HG03442 (cell line): ENCODE results near the gene PNMA8B.

ENCODE experiments used
- ATAC-seq: cut with Tn5 transposase; IDR thresholded peaks from one replicate; pipeline ENCODE4 v1.9.1; 2021; ENCODE audit warnings: mild to moderate bottlenecking, moderate library complexity; ENCODE audit not compliant: unreplicated experiment

PNMA8B gene

GRCh38 chr19:46460055-46460454 is 35.6 kb downstream of the PNMA8B start:
- ATAC-seq, result no peak

DNA sequence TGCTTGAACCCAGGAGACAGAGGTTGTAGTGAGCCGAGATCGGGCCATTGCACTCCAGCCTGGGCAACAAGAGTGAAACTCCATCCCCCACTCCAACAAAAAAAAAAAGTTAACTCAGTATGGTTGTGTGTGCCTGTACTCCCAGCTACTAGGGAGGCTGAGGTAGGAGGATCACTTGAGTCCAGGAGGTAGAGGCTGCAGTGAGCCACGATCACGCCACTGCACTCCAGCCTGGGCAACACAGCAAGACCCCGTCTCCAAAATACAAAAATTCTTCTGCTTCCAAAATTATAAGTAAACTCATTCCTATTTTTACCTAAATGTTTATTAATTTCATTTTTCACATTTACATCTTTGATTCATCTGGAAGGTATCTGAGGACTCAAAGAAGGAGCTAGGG is 38.7 kb downstream of the PNMA8B start:
- no peak for ATAC-seq

DNA sequence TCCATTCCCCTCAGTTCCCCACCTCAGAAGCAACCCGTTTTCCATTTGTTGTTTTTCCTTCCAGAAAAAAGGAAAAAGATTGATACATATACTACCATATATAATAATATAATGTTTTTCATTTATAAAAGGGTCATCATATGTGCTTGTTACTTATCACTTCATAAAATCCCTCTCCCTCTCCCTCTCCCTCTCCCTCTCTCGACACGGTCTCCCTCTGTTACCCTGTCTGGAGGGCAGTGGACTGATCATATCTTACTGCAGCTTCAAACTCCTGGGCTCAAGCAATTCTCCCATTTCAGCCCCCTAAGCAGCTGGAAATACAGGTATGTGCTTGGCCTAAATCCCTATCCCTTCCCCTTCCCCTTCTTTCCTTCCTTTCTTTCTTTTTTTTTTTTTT is 41.4 kb downstream of the PNMA8B start:
- no peak for ATAC-seq

DNA sequence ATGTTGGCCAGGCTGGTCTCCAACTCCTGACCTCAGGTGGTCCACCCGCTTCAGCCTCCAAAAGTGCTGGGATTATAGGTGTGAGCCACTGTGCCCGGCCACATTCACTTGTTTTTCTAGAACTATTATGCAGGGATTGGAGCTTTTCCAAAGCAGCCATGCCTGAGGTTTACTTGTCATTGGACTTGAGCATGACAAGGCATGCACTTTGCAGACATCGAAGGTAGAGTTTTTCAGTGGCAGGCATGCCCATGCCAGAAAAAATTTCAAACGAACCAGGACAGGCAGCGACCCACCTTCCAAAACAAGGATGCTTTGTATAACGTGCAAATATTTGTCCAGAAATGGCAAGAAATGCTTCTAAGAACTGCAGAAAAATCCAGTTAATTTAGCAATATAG is 42.0 kb downstream of the PNMA8B start:
- ATAC-seq, result no peak

DNA sequence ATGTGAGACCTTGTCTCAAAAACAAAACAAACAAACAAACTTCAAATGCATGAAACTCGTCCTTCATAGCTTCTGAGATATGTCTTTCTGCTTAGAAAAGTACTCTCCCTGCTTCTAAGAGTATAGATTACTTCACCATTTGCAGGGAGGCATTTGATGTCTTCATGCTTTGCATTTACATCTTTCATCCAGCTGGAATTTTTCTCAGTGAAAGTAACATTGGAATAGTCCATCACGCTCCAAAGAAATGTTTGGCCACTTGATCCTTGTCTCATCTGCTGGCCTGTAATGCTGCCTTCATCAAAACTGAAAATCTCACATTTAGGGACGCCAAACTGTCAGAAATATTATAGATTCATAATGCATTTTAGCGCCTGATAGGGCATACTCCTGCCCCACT is 43.5 kb downstream of the PNMA8B start:
- ATAC-seq, result no peak

DNA sequence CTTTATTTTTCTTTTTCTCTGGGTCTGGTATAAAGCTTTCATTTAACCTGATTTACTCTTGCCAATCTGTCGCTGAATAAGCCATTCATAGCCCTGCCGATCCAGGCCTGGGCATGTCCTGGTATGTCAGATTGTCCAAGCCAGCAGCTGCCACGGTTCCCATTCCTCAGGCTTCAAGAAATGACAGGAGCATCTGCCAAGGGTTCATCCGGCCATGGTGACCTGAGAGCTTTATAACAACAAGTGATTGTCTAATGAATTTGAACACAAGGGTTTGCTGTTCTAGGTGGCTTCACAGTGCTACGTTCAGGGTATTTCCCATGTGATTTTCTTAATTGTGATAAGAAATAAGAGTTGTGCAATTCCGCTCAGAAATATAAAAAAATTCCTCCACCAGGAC is 44.3 kb downstream of the PNMA8B start:
- ATAC-seq, result no peak

- no peak for ATAC-seq
These were observed 44.9 kb downstream of the PNMA8B start for GRCh38 chr19:46450737-46451136.

GRCh38 chr19:46449228-46449627 is 46.4 kb downstream of the PNMA8B start:
- ATAC-seq, result no peak

GRCh38 chr19:46448601-46449000 is 47.1 kb downstream of the PNMA8B start:
- ATAC-seq, result no peak

DNA sequence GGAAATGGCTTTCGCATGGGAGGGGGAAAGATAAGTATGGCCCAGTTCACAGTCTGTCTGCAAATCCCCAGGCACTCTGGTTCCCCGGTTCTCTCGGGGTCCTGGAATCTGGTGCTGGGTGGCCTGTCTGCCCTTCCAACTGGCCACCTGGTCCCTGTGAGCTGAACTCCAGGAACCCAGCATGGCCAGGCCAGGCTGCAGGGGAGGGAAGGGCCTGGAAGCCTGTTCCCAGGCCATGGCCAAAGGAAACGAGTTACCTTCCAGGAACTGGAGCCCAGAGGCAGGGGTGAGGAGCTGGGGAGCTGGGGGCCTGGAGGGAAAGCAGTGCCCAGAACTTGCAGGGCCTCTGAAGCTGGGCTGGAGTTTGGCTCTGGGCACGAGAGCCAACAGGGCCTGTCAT is 47.8 kb downstream of the PNMA8B start:
- no peak for ATAC-seq

GRCh38 chr19:46447006-46447405 is 48.7 kb downstream of the PNMA8B start:
- no peak for ATAC-seq

DNA sequence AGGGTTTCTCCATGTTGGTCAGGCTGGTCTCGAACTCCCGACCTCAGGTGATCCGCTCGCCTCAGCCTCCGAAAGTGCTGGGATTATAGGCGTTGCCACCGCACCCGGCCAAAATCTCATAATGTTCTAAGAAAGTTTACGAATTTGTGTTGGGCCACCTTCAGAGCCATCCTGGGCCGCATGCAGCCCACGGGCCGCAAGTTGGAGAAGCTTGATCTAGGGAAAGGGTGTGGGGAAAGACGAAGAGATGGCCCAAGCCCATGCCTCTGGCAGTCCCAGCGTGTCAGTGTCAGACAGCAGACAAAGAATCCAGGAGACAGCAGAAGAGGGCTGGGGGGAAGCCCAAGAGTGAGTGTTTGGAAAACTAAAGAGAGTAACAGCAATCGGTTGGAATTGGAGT is 49.6 kb downstream of the PNMA8B start:
- no peak for ATAC-seq

GRCh38 chr19:46442808-46443450 is 52.7 kb downstream of the PNMA8B start:
- no peak for ATAC-seq

DNA sequence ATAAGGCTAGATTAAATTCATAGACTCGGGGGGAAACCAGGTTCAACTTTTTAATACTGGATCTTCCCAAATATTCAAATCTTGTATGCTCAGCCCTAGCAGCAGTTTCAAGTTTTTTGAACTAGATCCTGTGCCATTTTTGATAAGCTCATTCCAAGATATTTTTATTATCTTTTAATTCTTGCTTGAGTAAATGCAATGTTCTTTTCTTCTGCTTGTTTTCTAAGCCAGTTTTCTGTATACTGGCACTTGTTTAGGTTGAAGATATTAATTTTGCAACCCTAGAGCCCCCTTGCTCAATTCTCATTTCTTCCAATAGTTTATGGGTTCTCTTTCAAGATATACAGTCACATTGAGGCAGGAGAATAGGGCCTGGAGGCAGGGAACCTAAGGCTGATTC is 53.8 kb downstream of the PNMA8B start:
- ATAC-seq, result no peak
